HG02840 (cell line): ENCODE results near the gene TGFB1.
"Not testable (repeated sequence)": the region's sequence is repeated elsewhere in the genome, so short reads cannot be mapped to it uniquely, and the experiment has no call there.

ENCODE experiments used
- ATAC-seq: cut with Tn5 transposase; IDR thresholded peaks from one replicate; pipeline ENCODE4 v1.9.1; 2021; ENCODE audit warnings: mild to moderate bottlenecking, moderate library complexity, moderate number of reproducible peaks; ENCODE audit not compliant: unreplicated experiment, low FRiP score

TGFB1 gene

DNA sequence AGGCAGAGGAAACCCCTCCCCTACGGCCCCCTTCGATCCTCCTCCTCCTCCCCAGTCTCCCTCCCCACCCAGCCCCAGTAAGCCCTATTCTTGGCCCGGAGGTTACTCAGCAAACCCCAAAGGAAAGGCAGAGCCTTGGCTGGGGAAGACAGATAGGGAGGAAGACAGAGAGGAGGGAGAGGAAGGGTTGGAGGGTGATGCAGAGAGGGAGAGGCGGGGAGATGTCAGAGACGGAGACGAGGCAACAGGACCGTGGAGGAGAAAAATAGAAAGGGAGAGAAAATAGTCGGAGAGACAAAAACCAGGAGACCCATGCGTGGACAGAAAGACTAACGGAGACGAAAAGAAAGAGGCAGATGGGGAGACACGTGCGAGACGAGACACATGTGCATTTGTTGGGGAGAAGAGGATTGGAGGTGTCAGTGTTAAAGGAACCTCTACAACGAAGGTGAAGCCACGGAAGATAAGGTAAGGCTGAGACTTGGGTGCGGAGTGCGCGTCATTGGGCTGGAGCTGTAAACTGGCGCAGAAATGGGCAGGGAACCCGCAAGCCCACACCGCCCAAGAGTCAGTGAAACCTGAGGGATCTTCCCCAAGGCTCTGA is 2.9 kb downstream of the TGFB1 start:
- ATAC-seq: no peak

DNA sequence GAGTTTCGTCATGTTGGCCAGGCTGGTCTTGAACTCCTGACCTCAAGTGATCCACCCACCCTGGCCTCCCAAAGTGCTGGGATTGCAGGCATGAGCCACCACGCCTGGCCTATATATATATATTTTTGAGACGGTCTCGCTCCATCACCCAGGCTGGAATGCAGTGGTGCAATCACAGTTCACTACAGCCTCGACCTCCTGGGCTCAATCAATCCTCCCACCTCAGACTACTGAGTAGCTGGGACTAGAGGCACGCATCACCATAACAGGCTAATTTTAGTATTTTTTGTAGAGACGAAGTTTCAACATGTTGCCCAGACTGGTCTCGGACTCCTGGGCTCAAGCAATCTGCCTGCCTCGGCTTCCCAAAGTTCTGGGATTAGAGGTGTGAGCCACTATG is 6.8 kb downstream of the TGFB1 start:
- ATAC-seq: not testable (repeated sequence)

DNA sequence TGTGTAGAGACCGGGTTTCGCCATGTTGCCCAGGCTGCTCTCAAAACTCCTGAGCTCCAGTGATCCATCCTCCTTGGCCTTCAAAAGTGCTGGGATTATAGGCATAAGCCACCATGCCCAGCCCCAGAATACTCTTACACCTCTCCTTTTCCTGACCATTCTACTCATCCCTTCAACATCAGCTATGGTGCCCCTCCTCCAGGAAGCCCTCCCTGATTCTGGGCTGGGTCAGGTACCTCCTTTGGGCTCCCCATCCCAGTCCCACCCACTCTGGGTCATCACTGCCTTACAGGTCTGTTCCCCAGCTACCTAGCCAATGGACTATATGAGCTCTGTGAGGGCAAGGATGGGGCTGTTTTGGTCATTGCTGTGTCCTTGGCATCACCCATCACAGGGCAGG is 9.6 kb downstream of the TGFB1 start:
- ATAC-seq: no peak

GRCh38 chr19:41341669-41342490 is 11.8 kb downstream of the TGFB1 start:
- ATAC-seq: no peak

GRCh38 chr19:41339936-41340335 is 13.8 kb downstream of the TGFB1 start:
- no peak for ATAC-seq

DNA sequence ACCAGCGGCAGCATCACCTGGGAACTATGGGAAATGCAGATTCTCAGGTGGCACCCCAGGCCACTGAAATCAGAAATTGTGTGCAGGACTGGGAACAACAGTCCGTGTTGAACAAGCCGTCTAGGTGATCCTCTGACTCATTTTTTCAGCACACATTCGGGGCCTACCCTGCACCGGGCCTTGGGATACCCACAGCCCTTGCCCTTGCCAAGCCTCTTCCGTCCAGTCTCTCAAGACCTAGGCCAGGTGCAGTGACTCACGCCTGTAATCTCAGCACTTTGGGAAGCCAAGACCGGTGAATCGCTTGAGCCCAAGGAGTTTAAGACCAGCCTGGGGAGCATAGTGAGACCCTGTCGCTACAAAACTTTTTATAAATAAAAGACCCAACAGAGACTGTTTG is 18.3 kb downstream of the TGFB1 start:
- no peak for ATAC-seq

- no peak for ATAC-seq
Measured at GRCh38 chr19:41334793-41335192, 18.9 kb downstream of the TGFB1 start.

DNA sequence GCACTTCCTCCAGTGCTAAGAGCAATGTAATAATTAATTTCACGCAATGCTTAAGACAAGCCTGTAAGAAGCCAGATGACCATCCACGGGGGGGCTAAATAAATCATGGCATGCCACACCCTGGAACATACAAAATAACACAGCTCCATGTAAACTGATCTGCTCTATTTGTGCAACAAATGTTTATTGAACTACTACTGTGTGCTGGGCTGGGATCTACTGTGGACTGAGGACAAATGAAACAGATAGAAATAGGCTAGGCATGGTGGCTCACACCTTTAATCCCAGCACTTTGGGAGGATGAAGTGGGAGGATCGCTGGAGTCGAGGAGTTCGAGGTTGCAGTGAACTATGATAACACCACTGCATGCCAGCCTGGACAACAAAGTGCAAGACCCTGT is 21.3 kb downstream of the TGFB1 start:
- no peak for ATAC-seq

- ATAC-seq: no peak
Measured at GRCh38 chr19:41332000-41332399, 21.7 kb downstream of the TGFB1 start.

GRCh38 chr19:41330946-41331678 is 22.6 kb downstream of the TGFB1 start:
- no peak for ATAC-seq

- ATAC-seq: no peak
Measured at GRCh38 chr19:41330481-41330880, 23.2 kb downstream of the TGFB1 start.

GRCh38 chr19:41328842-41329225 is 24.9 kb downstream of the TGFB1 start:
- ATAC-seq: no peak

- peak; percentile 3 for ATAC-seq
Measured at GRCh38 chr19:41328157-41328841, 25.4 kb downstream of the TGFB1 start.

- ATAC-seq: peak; percentile 42
Measured at GRCh38 chr19:41327576-41328156, 26.1 kb downstream of the TGFB1 start.

GRCh38 chr19:41327076-41327575 is 26.6 kb downstream of the TGFB1 start:
- no peak for ATAC-seq

- no peak for ATAC-seq
Measured at GRCh38 chr19:41325947-41326706, 27.6 kb downstream of the TGFB1 start.

DNA sequence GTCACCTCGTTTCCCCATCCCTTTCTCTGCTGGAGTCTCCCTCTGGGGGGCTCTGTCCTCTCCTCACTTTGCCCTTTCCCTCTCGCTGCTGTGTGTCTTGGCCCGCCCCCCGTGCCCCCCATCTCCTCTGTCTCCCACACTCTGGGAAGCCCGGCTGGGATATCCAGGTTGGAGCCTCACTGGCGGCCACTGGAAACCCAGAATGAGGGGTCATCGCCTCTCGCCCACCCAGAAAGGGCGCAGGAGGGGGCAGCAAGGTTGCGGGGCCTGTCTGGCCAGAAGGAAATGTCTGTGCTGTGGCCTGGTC is 28.1 kb downstream of the TGFB1 start:
- ATAC-seq: no peak

DNA sequence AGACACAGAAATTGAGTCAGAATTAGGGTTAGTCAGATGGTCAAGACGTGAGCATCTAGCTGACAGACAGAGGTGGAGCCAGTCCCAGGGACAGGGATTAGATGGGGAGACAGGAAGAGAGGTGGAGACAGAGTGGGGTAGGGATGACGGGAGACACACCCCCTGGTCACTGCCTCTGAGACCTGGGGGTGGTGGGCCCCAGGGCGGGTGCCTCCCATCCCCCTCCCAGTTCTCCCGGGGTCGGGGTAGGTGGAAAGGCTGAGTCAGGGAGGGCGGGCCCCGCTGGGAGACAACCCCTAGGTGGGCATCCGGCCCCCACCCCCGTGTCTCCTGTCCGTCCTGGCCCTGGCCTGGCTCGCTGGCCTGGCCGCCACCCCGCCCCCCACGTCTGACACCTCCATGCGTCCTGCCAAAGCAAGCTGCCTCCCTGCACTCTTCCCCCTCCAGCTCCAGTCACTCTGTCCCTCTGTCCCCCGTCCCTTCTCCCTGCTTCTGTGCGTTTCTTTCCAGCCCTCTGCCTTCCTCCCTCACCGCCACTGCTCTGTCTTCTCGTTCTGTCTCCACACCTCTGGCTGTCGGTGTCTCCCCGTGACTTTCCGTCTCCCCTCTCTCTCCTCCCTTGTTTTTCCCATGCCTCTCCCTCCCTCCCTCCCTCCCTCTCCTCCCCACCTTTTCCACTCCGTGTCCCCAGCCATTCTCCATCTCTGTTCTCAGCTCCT is 28.6 kb downstream of the TGFB1 start:
- ATAC-seq: no peak

DNA sequence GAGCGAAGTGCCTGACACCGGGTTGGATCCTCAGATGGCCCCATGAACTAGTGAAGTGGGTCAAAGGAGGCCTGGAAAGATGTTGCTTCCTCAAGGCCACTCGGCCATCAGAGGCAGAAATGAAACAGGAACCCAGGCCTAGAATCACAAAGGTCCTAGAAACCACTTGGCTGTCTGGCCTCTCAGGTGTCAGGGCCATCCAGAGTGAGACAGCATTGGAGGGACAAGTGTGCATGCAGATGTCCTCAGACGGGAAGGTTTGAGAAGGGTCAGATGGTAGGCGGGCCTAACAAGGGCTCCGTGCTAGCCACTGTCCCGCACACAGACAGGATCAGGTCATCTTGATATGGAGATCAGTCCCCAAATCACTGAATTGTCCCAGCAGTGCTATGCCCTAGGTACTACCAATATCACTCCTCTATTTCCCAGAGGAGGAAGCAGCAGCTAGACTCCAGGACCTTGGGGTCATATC is 29.5 kb downstream of the TGFB1 start:
- ATAC-seq: no peak
